Neutrophil (primary cell): ENCODE data around the gene ZFP69B.
"Not testable (repeated sequence)": the region's sequence is repeated elsewhere in the genome, so short reads cannot be mapped to it uniquely, and the experiment has no call there.

Experiments used
- H3K27ac ChIP-seq: fragments of 200-600 bp; sonication (generic); 2 replicates; pipeline ENCODE4 v1.5.1; 2016; ENCODE audit warnings: mild to moderate bottlenecking, moderate library complexity
- H3K27me3 ChIP-seq: fragments of 200-600 bp; sonication (generic); 2 replicates; pipeline ENCODE4 v1.6.0; 2016; ENCODE audit warnings: mild to moderate bottlenecking
- H3K36me3 ChIP-seq: fragments of 200-600 bp; sonication (generic); 2 replicates; pipeline ENCODE4 v1.5.1; 2017
- H3K4me1 ChIP-seq, 2 experiments: fragments of 200-600 bp in 1 of 2; sonication (generic) in 1 of 2; 1 replicate in 1 of 2; 2 replicates in 1 of 2; pipeline versions ENCODE4 v1.5.1 to v1.6.1; 2013 to 2016; ENCODE audit warnings: low read depth in 1 of 2, low read length in 1 of 2, mild to moderate bottlenecking in 1 of 2, moderate library complexity in 1 of 2; ENCODE audit not compliant: control insufficient read depth in 1 of 2, insufficient read depth in 1 of 2
- H3K4me3 ChIP-seq, 2 experiments: fragments of 200-600 bp in 1 of 2; sonication (generic) in 1 of 2; 1 replicate in 1 of 2; 2 replicates in 1 of 2; pipeline ENCODE4 v1.5.1; 2013 to 2016; ENCODE audit warnings: low read depth in 1 of 2, low read length in 1 of 2, mild to moderate bottlenecking in 1 of 2, moderate library complexity in 1 of 2
- H3K9me3 ChIP-seq: fragments of 200-600 bp; sonication (generic); 2 replicates; pipeline ENCODE4 v1.5.1; 2016
- CTCF ChIP-seq: fragments of 200-600 bp; sonication (generic); IDR thresholded peaks from 2 replicates; pipeline ENCODE4 v1.5.1; 2016; ENCODE audit warnings: antibody characterized with exemption

The ZFP69B gene

GRCh38 chr1:40478276-40478675 lies 28.0 kb downstream of the ZFP69B start:
- no peak for TF ChIP-seq CTCF
- Histone ChIP-seq H3K27ac (no peak overlapping the region), H3K36me3 (no peaks in the 10 kb centered on the region), H3K4me1 (peaks cover 10 to 11% of the 10 kb centered on the region in 2 experiments), H3K9me3 (peaks cover 5% of the 10 kb centered on the region), H3K4me3 (no peak overlapping the region), H3K27me3 (no peaks in the 10 kb centered on the region)

GRCh38 chr1:40479156-40479555 lies 28.9 kb downstream of the ZFP69B start:
- peaks cover 10% of the 10 kb centered on the region for H3K9me3 ChIP-seq
- no peak overlapping the region for H3K27ac ChIP-seq
- TF ChIP-seq CTCF = no peak
- H3K27me3 ChIP-seq = no peaks in the 10 kb centered on the region
- no peaks in the 10 kb centered on the region for H3K36me3 ChIP-seq
- peaks cover 10 to 11% of the 10 kb centered on the region in 2 experiments for H3K4me1 ChIP-seq
- H3K4me3 ChIP-seq = no peak overlapping the region

- Histone ChIP-seq H3K27ac (no peak overlapping the region), H3K4me3 (no peak overlapping the region), H3K4me1 (no peaks in the 10 kb centered on the region), H3K36me3 (no peaks in the 10 kb centered on the region), H3K9me3 (peaks cover 33% of the 10 kb centered on the region), H3K27me3 (no peaks in the 10 kb centered on the region)
- no peak for TF ChIP-seq CTCF
Measured at GRCh38 chr1:40495315-40495903, 45.1 kb downstream of the ZFP69B start.

- H3K4me3 ChIP-seq, H3K4me1 ChIP-seq, H3K27ac ChIP-seq, H3K36me3 ChIP-seq, H3K27me3 ChIP-seq: not testable (repeated sequence)
- H3K9me3 ChIP-seq = peaks cover 12% of the 10 kb centered on the region
Measured at GRCh38 chr1:40502651-40503050, 52.4 kb downstream of the ZFP69B start.

GRCh38 chr1:40507973-40508372 lies 57.7 kb downstream of the ZFP69B start:
- Histone ChIP-seq H3K27me3 (no peaks in the 10 kb centered on the region), H3K27ac (peak overlapping the region; percentile 71), H3K4me3 (peak overlapping the region; percentile 80 to 85), H3K9me3 (peaks cover 2% of the 10 kb centered on the region), H3K4me1 (peaks cover 10 to 15% of the 10 kb centered on the region in 2 experiments), H3K36me3 (no peaks in the 10 kb centered on the region)
- TF ChIP-seq CTCF = no peak

- Histone ChIP-seq H3K4me1 (peaks cover 10 to 15% of the 10 kb centered on the region in 2 experiments), H3K36me3 (no peaks in the 10 kb centered on the region), H3K27ac (peak within 1 kb of the TSS; percentile 71), H3K27me3 (no peaks in the 10 kb centered on the region), H3K9me3 (peaks cover 2% of the 10 kb centered on the region), H3K4me3 (peak within 1 kb of the TSS; percentile 80 to 85)
- TF ChIP-seq CTCF = no peak
Measured at GRCh38 chr1:40508375-40509341, 58.4 kb downstream of the ZFP69B start, which contains the start of gene EXO5. TSS of gene EXO5 (plus strand) at chr1:40508767. CDS start at chr1:40514545, 5,778 bp downstream.
